Stromal cell of bone marrow (primary cell): ENCODE results near the gene CA12.

ENCODE experiments used
- DNase-seq: peaks from one replicate; pipeline ENCODE4 v3.0.0-alpha.2; 2012; ENCODE audit warnings: low read depth

CA12 gene

GRCh38 chr15:63306492-63307073 lies 75.1 kb downstream of the CA12 start:
- no peak for DNase-seq

DNA sequence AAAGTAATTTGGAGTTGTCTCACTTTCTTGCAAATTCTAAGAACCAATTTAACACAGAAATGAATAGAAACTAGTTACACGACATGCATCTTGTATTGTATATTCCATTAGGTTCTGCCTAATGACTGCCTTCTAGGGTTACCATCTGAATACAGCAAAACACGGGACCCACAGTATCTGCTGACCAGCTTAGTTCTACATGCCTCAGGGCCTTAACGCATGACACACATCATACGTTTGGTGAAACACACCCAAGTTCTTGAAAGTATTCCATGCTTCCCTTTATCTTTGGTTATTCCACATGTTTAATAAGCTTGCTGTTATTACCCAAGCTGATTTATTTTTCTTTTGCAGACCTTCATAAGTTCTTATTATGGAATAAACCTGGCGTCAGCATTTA lies 76.4 kb downstream of the CA12 start:
- no peak for DNase-seq

DNA sequence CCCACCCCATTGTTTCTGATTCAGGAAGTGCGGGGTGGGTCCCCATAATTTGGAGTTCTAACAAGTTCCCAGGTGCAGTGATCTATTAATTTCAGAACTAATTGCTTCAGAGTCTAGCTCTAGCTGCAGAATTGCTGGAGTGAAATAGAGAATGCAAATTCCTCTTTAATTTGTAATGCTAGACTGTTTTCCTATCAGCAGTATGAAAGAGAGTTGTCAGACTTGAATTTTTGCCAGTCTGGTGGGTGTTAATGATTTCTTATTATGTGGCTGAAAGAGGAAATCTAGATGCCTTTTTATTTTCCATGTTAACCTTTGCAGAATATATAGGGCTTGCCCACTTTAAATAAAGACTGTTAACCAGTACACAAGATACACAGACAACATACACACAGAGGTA lies 80.6 kb downstream of the CA12 start:
- DNase-seq = no peak

GRCh38 chr15:63299943-63300575 lies 81.6 kb downstream of the CA12 start:
- DNase-seq = no peak

DNA sequence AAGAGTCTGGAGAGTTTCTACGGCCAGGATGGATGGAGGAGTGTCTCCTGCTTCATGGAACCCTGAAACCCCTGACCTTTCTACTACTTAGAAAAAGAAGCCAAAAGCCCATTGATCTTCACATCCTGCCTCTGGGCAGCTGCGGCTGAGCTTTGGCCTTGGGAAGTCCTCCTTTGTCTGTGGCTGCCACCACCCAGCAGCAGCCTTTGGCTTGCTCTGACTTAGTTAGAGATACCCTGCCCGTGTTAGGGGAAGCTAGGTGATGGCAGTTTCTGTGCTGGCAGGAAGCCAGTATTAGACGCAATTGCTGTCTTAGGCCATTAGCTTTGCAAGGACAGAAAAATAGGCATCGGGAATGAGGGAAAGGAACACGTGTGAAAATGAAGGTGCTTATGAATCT lies 85.5 kb downstream of the CA12 start:
- no peak for DNase-seq

- DNase-seq = no peak
Measured at GRCh38 chr15:63295341-63295740, 86.3 kb downstream of the CA12 start.

DNA sequence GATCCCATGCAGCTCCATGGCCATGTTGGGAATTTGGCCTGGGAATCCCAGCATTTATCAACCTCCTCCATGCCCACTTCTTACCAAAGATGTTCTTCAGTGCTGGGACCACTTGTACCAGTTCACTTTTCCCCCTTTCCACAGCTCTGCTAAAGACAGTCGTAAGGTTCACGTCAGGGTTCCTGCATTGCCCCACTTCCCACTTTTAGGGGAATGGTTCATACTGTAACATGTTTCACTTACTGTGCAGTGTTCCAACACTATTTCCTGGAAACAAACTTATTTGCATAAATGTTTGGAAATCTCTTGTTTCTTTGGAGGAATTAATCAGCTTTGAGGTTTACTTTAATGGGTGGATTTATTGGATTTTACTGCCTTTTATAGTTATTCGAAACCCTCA lies 87.3 kb downstream of the CA12 start:
- DNase-seq = no peak

DNA sequence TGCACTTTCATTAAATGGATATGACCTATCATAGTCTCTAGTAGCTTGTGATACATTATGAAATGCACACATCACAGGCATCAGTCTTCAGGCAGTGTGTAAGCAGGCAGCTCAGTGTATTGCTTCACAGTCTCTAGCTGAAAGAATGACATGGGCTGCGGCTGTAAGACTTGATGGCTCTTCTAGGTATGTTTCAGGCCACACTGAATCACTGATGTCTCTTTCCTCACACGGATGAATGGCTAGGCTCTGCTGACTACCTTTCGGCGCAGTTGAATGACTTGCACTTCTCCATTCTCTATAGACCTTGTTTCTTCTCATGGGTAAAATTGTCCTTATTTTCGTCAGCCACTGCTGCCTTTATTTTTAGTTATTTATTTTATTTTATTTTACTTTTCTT lies 88.9 kb downstream of the CA12 start:
- no peak for DNase-seq

- DNase-seq = no peak
Measured at GRCh38 chr15:63292241-63292640, 89.4 kb downstream of the CA12 start.

- DNase-seq = peak; percentile 83
Measured at GRCh38 chr15:63291507-63291906, 90.1 kb downstream of the CA12 start.

DNA sequence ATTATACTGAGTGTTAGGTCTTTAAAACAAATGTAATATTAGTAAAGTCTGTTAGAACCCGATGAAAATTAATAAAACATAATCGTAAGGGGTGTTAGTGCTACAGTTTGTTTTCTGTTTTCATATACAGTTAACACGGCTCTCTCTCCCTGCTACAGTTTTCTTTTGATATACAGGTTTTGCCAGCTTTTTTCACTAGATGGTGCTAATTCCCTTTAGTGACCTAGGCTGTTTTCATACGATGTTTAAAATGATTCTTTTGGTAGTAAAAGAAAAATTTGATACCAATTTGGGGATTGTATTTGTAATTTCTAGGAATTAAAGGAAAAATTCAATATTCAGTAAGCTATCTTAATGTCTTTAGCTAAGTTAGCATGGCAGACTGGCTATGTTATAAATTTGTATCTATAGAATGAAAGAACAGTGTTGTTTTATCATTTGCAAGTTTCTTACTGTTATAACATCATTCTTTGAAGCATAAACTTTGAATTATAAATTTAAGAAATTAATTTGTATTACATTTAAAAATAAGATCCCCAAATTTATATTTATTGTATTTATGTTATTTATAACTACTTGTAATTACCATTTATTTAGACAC lies 92.8 kb downstream of the CA12 start:
- DNase-seq = peak; percentile 49

DNA sequence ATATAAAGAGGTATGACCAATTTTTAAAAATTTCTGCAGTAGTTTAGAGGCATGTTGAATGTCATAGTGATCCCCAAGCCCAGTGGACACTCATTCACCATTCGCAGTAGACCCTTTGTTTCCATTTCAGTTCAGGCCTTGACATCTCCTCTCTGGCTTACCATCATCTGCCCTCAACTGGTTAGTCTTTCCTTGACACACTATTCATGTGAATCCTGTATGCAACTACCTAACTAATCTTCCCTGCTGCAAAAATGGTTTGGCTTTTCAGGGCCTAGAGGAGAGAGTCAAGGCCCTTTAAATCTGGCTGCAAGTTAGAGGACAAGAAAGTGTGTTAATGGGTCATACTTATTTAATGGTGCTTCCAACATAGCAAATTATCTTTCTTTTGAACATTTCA lies 93.3 kb downstream of the CA12 start:
- DNase-seq = no peak

DNA sequence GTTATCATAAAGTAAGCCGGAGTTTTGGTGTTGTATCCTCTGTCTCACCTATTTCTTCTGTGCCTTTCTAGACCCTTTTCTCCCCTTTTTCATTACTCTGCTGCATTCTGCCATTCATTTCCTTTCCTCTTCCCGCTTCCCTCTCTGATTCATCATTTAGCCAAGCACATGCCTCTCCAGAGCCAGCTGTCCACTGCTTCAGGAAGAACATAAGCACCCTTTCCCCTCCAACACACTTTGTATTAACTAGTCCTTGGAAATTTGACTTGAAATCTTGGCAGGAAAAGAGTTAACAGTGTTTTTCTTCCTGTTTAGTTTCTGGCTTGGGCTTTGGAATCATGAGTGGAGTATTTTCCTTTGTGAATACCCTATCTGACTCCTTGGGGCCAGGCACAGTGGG lies 94.5 kb downstream of the CA12 start:
- no peak for DNase-seq

DNA sequence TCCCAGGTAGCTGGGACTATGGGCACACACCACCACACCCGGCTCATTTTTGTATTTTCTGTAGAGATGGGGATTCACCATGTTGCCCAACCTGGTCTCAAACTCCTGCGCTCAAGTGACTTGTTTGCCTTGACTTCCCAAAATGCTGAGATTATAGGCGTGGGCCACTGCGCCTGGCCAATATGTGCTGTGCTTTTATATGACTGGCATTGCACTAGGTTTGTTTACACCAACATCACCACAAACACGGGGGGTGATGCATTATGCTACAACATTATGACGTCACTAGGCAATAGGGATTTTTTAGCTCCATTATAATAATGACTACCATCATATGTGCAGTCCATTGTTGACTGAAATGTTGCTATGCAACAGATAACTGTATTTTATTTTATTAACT lies 97.3 kb downstream of the CA12 start:
- DNase-seq = no peak

DNA sequence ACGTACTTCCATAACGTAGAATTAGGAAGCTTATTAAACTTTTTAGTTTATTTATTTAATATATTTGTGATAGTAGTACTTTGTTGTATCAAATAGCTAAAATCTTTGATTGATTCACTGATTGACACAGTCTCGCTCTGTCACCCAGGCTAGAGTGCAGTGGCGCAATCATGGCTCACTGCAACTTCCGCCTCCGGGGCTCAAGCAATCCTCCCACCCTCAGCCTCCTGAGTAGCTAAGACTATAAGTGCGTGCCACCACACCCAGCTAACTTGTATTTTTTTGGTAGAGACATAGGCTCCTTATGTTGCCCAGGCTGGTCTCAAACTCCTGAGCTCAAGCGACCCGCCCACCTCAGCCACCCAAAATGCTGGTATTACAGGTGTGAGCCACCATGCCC lies 98.5 kb downstream of the CA12 start:
- no peak for DNase-seq

GRCh38 chr15:63277893-63278456 lies 103.7 kb downstream of the CA12 start:
- DNase-seq = no peak

- no peak for DNase-seq
Measured at GRCh38 chr15:63277038-63277892, 104.4 kb downstream of the CA12 start, which contains the start of gene APH1B. Gene APH1B, plus strand, starts transcription at chr15:63277605. Its CDS starts 19 bp downstream, at chr15:63277624.

DNA sequence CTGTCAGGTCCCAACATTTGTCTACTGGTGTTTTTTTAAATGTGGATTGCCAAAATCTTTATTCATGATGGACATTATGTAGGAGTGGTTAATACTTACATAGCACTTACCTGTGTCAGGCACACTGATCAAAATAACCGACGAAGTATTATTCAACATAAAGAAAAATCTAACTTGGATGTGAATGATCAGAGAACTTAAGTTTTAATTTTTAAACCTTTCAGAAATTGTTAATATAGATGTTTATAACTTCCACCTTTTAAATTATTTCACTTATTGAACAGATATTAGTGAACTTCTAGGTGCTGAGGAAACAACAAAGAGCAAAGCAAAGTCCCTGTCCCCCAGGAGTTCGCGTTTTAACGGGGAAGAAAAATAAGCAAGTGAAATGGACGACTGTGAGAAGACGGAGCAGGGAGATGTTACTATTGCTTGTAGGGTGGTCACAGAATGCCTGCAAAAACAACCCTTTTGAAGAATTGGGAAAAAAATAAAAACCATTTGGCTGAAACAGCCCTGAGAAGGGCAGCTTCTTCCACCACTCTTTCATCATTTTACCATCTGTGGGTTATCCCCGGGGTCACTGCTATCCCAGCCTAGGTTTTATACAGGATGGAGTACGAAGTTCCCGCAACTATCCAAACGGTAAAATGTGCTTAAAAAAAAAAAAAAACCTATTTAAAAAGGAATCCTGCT lies 105.2 kb downstream of the CA12 start:
- no peak for DNase-seq

DNA sequence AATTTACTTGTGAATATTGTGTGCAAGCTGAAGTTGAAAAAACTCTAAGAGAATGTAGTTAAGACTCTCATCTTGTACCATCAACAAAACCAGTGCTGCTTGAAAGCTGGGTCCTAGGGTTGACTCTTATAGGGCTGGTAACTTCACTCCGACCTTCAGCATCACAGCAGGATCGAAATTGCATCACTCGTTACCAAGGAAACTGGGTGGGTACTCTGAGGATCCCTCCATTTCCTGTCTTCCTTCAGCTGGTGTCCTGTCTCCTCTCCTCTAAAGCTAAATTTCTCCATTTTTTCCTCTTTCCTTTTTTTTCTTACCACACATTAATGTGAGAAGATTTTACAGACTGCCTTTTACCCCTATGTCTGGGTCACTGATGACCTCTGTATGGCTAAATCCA lies 107.2 kb downstream of the CA12 start:
- no peak for DNase-seq
